ELF-1 (cell line): ENCODE results near the gene MRPL11.
"Not testable (repeated sequence)": the region's sequence is repeated elsewhere in the genome, so short reads cannot be mapped to it uniquely, and the experiment has no call there.

Experiments
- DNase-seq: peaks from one replicate; pipeline ENCODE4 v3.0.0-alpha.2; 2016; ENCODE audit warnings: low read depth, low spot score

Gene MRPL11

GRCh38 chr11:66431287-66431686 is 7.4 kb downstream of the MRPL11 start:
- not testable (repeated sequence) for DNase-seq

GRCh38 chr11:66429983-66430602 is 8.6 kb downstream of the MRPL11 start:
- peak; percentile 82 for DNase-seq

- DNase-seq: no peak
Measured at GRCh38 chr11:66428933-66429332, 9.7 kb downstream of the MRPL11 start.

- DNase-seq: no peak
Measured at GRCh38 chr11:66426314-66426713, 12.3 kb downstream of the MRPL11 start.

GRCh38 chr11:66421492-66422205 is 17.0 kb downstream of the MRPL11 start:
- DNase-seq: peak; percentile 97

GRCh38 chr11:66420671-66421476 is 17.8 kb downstream of the MRPL11 start, which contains the start of gene NPAS4:
Gene NPAS4, plus strand, starts transcription at chr11:66421035. Its CDS starts 145 bp downstream, at chr11:66421180.
- no peak for DNase-seq

GRCh38 chr11:66419825-66420224 is 18.8 kb downstream of the MRPL11 start:
- DNase-seq: peak; percentile 42

- DNase-seq: no peak
Measured at GRCh38 chr11:66418986-66419308, 19.7 kb downstream of the MRPL11 start.

- DNase-seq: peak; percentile 79
Measured at GRCh38 chr11:66418168-66418985, 20.3 kb downstream of the MRPL11 start.

GRCh38 chr11:66417000-66417399 is 21.6 kb downstream of the MRPL11 start:
- DNase-seq: no peak

- no peak for DNase-seq
Measured at GRCh38 chr11:66415423-66415822, 23.2 kb downstream of the MRPL11 start.

- DNase-seq: peak; percentile 81
Measured at GRCh38 chr11:66414120-66414934, 24.3 kb downstream of the MRPL11 start.

GRCh38 chr11:66413167-66413566 is 25.5 kb downstream of the MRPL11 start:
- DNase-seq: no peak

GRCh38 chr11:66412110-66412509 is 26.5 kb downstream of the MRPL11 start:
- DNase-seq: no peak

GRCh38 chr11:66411323-66411722 is 27.3 kb downstream of the MRPL11 start:
- no peak for DNase-seq

GRCh38 chr11:66410191-66410590 is 28.5 kb downstream of the MRPL11 start:
- DNase-seq: no peak

- no peak for DNase-seq
Measured at GRCh38 chr11:66409226-66409625, 29.4 kb downstream of the MRPL11 start.

- peak; percentile 97 for DNase-seq
Measured at GRCh38 chr11:66408488-66409214, 30.0 kb downstream of the MRPL11 start.

GRCh38 chr11:66407651-66408050 is 31.0 kb downstream of the MRPL11 start:
- no peak for DNase-seq

- no peak for DNase-seq
Measured at GRCh38 chr11:66393954-66394353, 44.7 kb downstream of the MRPL11 start.
